DMS 273 treated with DMSO at 0.1 percent for 48 hours (cell line): ENCODE results near the gene TPBGL.
"Not testable (repeated sequence)": the region's sequence is repeated elsewhere in the genome, so short reads cannot be mapped to it uniquely, and the experiment has no call there.

ENCODE experiments used
- DNase-seq: peaks from one replicate; lab custom pipeline; 2025; lab: John Stamatoyannopoulos, UW

Gene TPBGL

GRCh38 chr11:75272821-75273301, 32.3 kb downstream of the TPBGL start:
- DNase-seq: no peak

- no peak for DNase-seq
Observed at GRCh38 chr11:75273411-75274391, 33.1 kb downstream of the TPBGL start.

GRCh38 chr11:75274716-75275115, 34.1 kb downstream of the TPBGL start:
- DNase-seq: not testable (repeated sequence)

GRCh38 chr11:75275581-75275980, 35.0 kb downstream of the TPBGL start:
- DNase-seq: no peak

GRCh38 chr11:75276186-75276585, 35.6 kb downstream of the TPBGL start:
- DNase-seq: no peak

- no peak for DNase-seq
Observed at GRCh38 chr11:75276686-75277085, 36.1 kb downstream of the TPBGL start.

- no peak for DNase-seq
Observed at GRCh38 chr11:75277211-75277805, 36.7 kb downstream of the TPBGL start.

- no peak for DNase-seq
Observed at GRCh38 chr11:75277991-75278790, 37.6 kb downstream of the TPBGL start.

- no peak for DNase-seq
Observed at GRCh38 chr11:75279273-75279672, 38.7 kb downstream of the TPBGL start.

GRCh38 chr11:75280227-75280701, 39.7 kb downstream of the TPBGL start:
- DNase-seq: peak; percentile 10

- no peak for DNase-seq
Observed at GRCh38 chr11:75280770-75281468, 40.3 kb downstream of the TPBGL start.

GRCh38 chr11:75281469-75282095, 41.0 kb downstream of the TPBGL start:
- no peak for DNase-seq

- DNase-seq: no peak
Observed at GRCh38 chr11:75283391-75283931, 42.9 kb downstream of the TPBGL start.

GRCh38 chr11:75285776-75286360, 45.3 kb downstream of the TPBGL start:
- no peak for DNase-seq

GRCh38 chr11:75286826-75287465, 46.4 kb downstream of the TPBGL start:
- no peak for DNase-seq

- DNase-seq: no peak
Observed at GRCh38 chr11:75287579-75287978, 47.0 kb downstream of the TPBGL start.

GRCh38 chr11:75289511-75289760, 48.9 kb downstream of the TPBGL start:
- no peak for DNase-seq

GRCh38 chr11:75289919-75290318, 49.3 kb downstream of the TPBGL start:
- DNase-seq: no peak

GRCh38 chr11:75291741-75292140, 51.2 kb downstream of the TPBGL start:
- no peak for DNase-seq

- no peak for DNase-seq
Observed at GRCh38 chr11:75292943-75293342, 52.4 kb downstream of the TPBGL start.
